GM19238 (cell line): ENCODE measurements around the gene PHTF2.
"Not testable (repeated sequence)": the region's sequence is repeated elsewhere in the genome, so short reads cannot be mapped to it uniquely, and the experiment has no call there.

ENCODE experiments used
- DNase-seq: peaks from one replicate; pipeline ENCODE4 v3.0.0; 2011; ENCODE audit warnings: low spot score; ENCODE audit not compliant: insufficient read length

Gene PHTF2

GRCh38 chr7:77827999-77828398, 29.4 kb downstream of the PHTF2 start:
- DNase-seq = no peak

- DNase-seq = no peak
These were observed 32.2 kb downstream of the PHTF2 start for GRCh38 chr7:77830649-77831355.

GRCh38 chr7:77831481-77831880, 32.9 kb downstream of the PHTF2 start:
- DNase-seq = no peak

GRCh38 chr7:77831953-77832352, 33.4 kb downstream of the PHTF2 start:
- DNase-seq = no peak

- DNase-seq = no peak
These were observed 34.6 kb downstream of the PHTF2 start for GRCh38 chr7:77833136-77833535.

- not testable (repeated sequence) for DNase-seq
These were observed 37.9 kb downstream of the PHTF2 start for GRCh38 chr7:77836425-77836824.

- DNase-seq = no peak
These were observed 38.7 kb downstream of the PHTF2 start for GRCh38 chr7:77837275-77837674.

GRCh38 chr7:77837966-77838365, 39.4 kb downstream of the PHTF2 start:
- DNase-seq = no peak

- DNase-seq = no peak
These were observed 40.4 kb downstream of the PHTF2 start for GRCh38 chr7:77838929-77839491.

- DNase-seq = no peak
These were observed 41.3 kb downstream of the PHTF2 start for GRCh38 chr7:77839919-77840318.

GRCh38 chr7:77843194-77843593, 44.6 kb downstream of the PHTF2 start:
- DNase-seq = no peak

GRCh38 chr7:77846317-77847092, 47.9 kb downstream of the PHTF2 start:
- no peak for DNase-seq

GRCh38 chr7:77855371-77856083, 57.0 kb downstream of the PHTF2 start:
- DNase-seq = no peak

- DNase-seq = no peak
These were observed 59.7 kb downstream of the PHTF2 start for GRCh38 chr7:77858278-77858677.

GRCh38 chr7:77859343-77859742, 60.8 kb downstream of the PHTF2 start:
- no peak for DNase-seq

- DNase-seq = no peak
These were observed 64.1 kb downstream of the PHTF2 start for GRCh38 chr7:77862691-77863090.

- no peak for DNase-seq
These were observed 65.3 kb downstream of the PHTF2 start for GRCh38 chr7:77863860-77864259.

- DNase-seq = no peak
These were observed 67.8 kb downstream of the PHTF2 start for GRCh38 chr7:77866370-77866769.

GRCh38 chr7:77866786-77867536, 68.4 kb downstream of the PHTF2 start:
- DNase-seq = no peak

GRCh38 chr7:77867537-77867865, 68.9 kb downstream of the PHTF2 start:
- no peak for DNase-seq

- DNase-seq = not testable (repeated sequence)
These were observed 73.7 kb downstream of the PHTF2 start for GRCh38 chr7:77872256-77872655.
